Testis (tissue), 3 donors: ENCODE measurements around the gene KRTAP4-9. TPM values are rescaled to one million over a fixed set of nuclear protein-coding genes. Genes with fewer than 3 reads are reported as not detected.
"Not testable (repeated sequence)": the region's sequence is repeated elsewhere in the genome, so short reads cannot be mapped to it uniquely, and the experiment has no call there.

Experiments used
- DNase-seq: peaks from one replicate; pipeline ENCODE4 v3.0.0-alpha.2; 2019
- H3K27ac ChIP-seq, 2 donors: fragments of 200-600 bp; sonication (generic); one replicate each; pipeline ENCODE4 v1.5.1; 2019
- H3K27me3 ChIP-seq: fragments of 200-600 bp; sonication (generic); one replicate; pipeline ENCODE4 v1.5.1; 2019
- H3K36me3 ChIP-seq: fragments of 200-600 bp; sonication (generic); one replicate; pipeline ENCODE4 v1.5.1; 2017; ENCODE audit warnings: low read depth; ENCODE audit errors: missing control alignments
- H3K4me1 ChIP-seq: fragments of 200-600 bp; sonication (generic); one replicate; pipeline ENCODE4 v1.5.1; 2019
- H3K4me3 ChIP-seq, 2 donors: fragments of 200-600 bp; sonication (generic); one replicate each; pipeline ENCODE4 v1.5.1; 2017 to 2019
- H3K9me3 ChIP-seq: fragments of 200-600 bp; sonication (generic); one replicate; pipeline ENCODE4 v1.5.1; 2017
- CTCF ChIP-seq, 3 experiments: fragments of 450-650 bp in 2 of 3; fragments of 200-600 bp in 1 of 3; sonication (generic) in 1 of 3; IDR thresholded peaks; one replicate each; pipeline ENCODE4 v1.5.1; 2016 to 2019; ENCODE audit warnings: antibody characterized with exemption in 3 of 3, mild to moderate bottlenecking in 2 of 3, moderate library complexity in 1 of 3
- POLR2A ChIP-seq: fragments of 450-650 bp; IDR thresholded peaks from one replicate; pipeline ENCODE4 v1.6.1; 2017; ENCODE audit warnings: antibody characterized with exemption, mild to moderate bottlenecking, moderate library complexity
- WGBS, 2 donors: methylation state at CpG; one replicate each; pipeline ENCODE4 v1.1.5; 2018; 5-methylcytosine and 5-hydroxymethylcytosine counted together
- intact Hi-C: fragments of 100-400 bp; cut with DNase I; formaldehyde crosslinking; loops from one replicate; pipeline ENCODE4 v1.15.1; 2023; ENCODE audit warnings: low total_unique reads
- polyA plus RNA-seq: library from polyadenylated mRNA; stranded (reverse); fragments of 350-450 nt; fragmentation: Illumina TruSeq; extraction: RNeasy Lipid Tissue Mini Kit (QIAGEN cat#74804); gene quantifications from one replicate; pipeline ENCODE4 v1.2.3, GENCODE V29; 2014; ENCODE audit warnings: low read depth, low replicate concordance; ENCODE audit not compliant: insufficient read depth
- total RNA-seq, 2 donors: library from RNA; depleted of rRNA; stranded (reverse); fragments of >200 nt; gene quantifications; one replicate each; pipeline ENCODE4 v1.2.3, GENCODE V29; 2016

KRTAP4-9 gene
- total and polyA plus RNA-seq, 3 donors from 2014 or later: not detected

- Histone ChIP-seq H3K9me3 (no peaks in the 10 kb centered on the region), H3K27me3 (no peaks in the 10 kb centered on the region), H3K4me1 (no peaks in the 10 kb centered on the region), H3K27ac (no peak overlapping the region), H3K36me3 (no peaks in the 10 kb centered on the region), H3K4me3 (no peak overlapping the region)
- 77 to 80% methylated on average over 6 of the region's 6 CpGs for WGBS, 2 donors
- intact Hi-C loops: no loop called here
- TF ChIP-seq POLR2A (no peak), CTCF (IDR thresholded peaks at IDR 0.05) (no peak)
- no peak for DNase-seq
Observed at GRCh38 chr17:41098481-41098880, 6.7 kb upstream of the KRTAP4-9 start.

- H3K4me3 ChIP-seq, H3K27ac ChIP-seq, intact Hi-C loops, H3K4me1 ChIP-seq, DNase-seq, H3K36me3 ChIP-seq, H3K27me3 ChIP-seq, H3K9me3 ChIP-seq: not testable (repeated sequence)
- WGBS, 2 donors: 72 to 73% methylated on average over 7 of the region's 7 CpGs
Observed at GRCh38 chr17:41099682-41100480, 5.3 kb upstream of the KRTAP4-9 start.

- Histone ChIP-seq H3K36me3 (no peaks in the 10 kb centered on the region), H3K9me3 (no peaks in the 10 kb centered on the region), H3K27me3 (no peaks in the 10 kb centered on the region), H3K4me1 (no peaks in the 10 kb centered on the region), H3K4me3 (no peak within 1 kb of the TSS), H3K27ac (no peak within 1 kb of the TSS)
- no peak for DNase-seq
- 62 to 67% methylated on average over 7 to 10 of the region's 10 CpGs for WGBS, 2 donors
- no peak for TF ChIP-seq CTCF (IDR thresholded peaks at IDR 0.05)
- TF ChIP-seq POLR2A: no peak
- intact Hi-C loops: no loop called here
Observed at GRCh38 chr17:41101586-41102259, 3.5 kb upstream of the KRTAP4-9 start, which contains the start of gene KRTAP4-16. TSS of gene KRTAP4-16 (minus strand) at chr17:41102209. CDS start at chr17:41102209, 0 bp downstream.

GRCh38 chr17:41103896-41104295, 1.3 kb upstream of the KRTAP4-9 start:
- DNase-seq: no peak
- H3K27ac ChIP-seq: no peak overlapping the region
- H3K36me3 ChIP-seq: no peaks in the 10 kb centered on the region
- 64 to 77% methylated on average over 1 of the region's 1 CpG for WGBS, 2 donors
- no peak for TF ChIP-seq POLR2A
- TF ChIP-seq CTCF (IDR thresholded peaks at IDR 0.05): no peak
- H3K27me3 ChIP-seq: no peaks in the 10 kb centered on the region
- no peak overlapping the region for H3K4me3 ChIP-seq
- no peaks in the 10 kb centered on the region for H3K9me3 ChIP-seq
- intact Hi-C loops: no loop called here
- no peaks in the 10 kb centered on the region for H3K4me1 ChIP-seq

- H3K36me3 ChIP-seq, H3K27ac ChIP-seq, H3K27me3 ChIP-seq, H3K9me3 ChIP-seq, intact Hi-C loops, DNase-seq, H3K4me1 ChIP-seq, H3K4me3 ChIP-seq: not testable (repeated sequence)
- WGBS, 2 donors: 90 to 93% methylated on average over 2 of the region's 2 CpGs
Observed at GRCh38 chr17:41104386-41105038, 677 bp upstream of the KRTAP4-9 start.
